GM18519 (cell line): ENCODE measurements around the gene ISOC2.
"Not testable (repeated sequence)": the region's sequence is repeated elsewhere in the genome, so short reads cannot be mapped to it uniquely, and the experiment has no call there.

Experiments
- ATAC-seq: cut with Tn5 transposase; IDR thresholded peaks from one replicate; pipeline ENCODE4 v1.9.1; 2021; ENCODE audit warnings: mild to moderate bottlenecking, moderate library complexity; ENCODE audit not compliant: unreplicated experiment, low FRiP score

The ISOC2 gene

DNA sequence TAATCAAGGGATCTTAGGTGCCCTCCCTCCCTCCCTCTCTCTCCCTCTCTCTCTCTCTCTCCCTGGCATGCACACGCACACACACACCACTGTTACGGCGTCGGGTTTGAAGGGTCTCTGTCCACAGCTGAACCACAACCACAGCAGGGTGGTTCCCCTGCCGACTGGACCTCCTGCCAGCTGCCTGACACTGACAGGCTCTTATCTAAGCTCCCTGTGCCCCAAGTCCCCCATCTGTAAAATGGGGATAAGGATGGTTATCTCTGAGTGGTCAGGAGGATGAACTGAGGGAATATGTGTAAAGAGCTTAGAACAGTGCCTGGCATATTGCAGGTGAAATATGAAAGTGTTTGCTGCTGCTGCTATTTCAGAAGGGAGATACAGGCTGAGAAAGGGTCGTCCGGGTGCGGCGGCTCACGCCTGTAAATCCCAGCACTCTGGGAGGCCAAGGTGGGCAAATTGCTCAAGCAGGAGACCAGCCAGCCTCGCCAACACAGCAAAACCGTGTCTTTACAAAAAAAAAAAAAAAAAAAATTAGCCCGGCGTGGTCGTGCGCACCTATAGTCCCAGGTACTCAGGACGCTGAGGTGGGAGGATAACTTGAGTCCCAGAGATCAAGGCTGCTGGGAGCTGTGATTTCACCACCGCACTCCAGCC, 17.5 kb downstream of the ISOC2 start:
- ATAC-seq = no peak

- no peak for ATAC-seq
Observed at GRCh38 chr19:55443045-55443823, 18.2 kb downstream of the ISOC2 start, which contains the start of gene SHISA7. SHISA7 (minus strand) TSS chr19:55443300; CDS start chr19:55442863, 437 bp downstream.

- no peak for ATAC-seq
Observed at GRCh38 chr19:55442372-55442961, 19.0 kb downstream of the ISOC2 start.

DNA sequence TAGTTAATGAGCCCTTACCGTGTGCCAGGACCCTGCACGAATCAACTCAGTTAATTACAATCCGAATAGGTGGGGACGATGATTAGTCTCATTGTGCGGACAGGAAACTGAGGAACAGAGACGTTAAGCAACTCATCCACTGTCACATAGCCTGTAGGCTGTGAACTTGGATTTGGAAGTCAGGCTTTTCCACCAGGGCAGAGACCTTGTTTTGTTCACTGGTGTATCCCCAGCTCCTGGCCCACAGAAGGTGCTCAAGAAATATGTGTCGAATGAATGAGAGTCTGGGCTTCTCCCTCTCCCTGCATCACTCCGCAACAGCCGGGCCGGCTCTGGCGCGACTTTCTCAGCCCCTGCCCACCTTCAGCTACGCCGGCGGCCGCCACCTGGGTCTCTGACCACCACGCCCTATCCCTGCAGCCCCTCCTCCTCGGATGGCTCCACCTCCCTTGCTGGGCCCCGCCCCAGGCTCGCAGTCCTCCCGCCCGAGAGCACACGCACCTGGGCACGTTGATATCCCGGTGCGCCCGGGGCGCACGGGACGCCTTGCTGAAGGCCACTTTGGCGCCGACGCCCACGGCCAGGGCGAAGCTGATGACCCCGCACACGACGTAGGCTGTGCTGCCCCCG, 19.6 kb downstream of the ISOC2 start:
- no peak for ATAC-seq

DNA sequence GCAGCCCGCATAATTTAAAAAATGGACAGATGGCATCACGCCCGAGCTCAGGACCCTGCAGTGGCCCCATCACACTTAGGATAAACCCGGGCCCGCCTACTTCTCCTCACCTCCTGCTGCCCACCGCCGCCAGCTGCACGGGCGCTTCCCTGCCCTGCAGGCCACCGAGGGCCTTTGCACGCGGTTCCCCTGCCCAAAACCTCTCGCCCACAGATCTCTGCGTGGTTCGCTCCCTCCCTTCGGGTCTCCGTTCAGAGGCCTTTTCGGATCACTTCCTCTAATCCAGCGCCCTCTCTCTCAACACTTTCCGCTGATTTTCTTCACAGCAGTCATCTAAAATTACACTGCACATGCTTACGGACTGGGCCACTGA, 20.1 kb downstream of the ISOC2 start:
- ATAC-seq = no peak

DNA sequence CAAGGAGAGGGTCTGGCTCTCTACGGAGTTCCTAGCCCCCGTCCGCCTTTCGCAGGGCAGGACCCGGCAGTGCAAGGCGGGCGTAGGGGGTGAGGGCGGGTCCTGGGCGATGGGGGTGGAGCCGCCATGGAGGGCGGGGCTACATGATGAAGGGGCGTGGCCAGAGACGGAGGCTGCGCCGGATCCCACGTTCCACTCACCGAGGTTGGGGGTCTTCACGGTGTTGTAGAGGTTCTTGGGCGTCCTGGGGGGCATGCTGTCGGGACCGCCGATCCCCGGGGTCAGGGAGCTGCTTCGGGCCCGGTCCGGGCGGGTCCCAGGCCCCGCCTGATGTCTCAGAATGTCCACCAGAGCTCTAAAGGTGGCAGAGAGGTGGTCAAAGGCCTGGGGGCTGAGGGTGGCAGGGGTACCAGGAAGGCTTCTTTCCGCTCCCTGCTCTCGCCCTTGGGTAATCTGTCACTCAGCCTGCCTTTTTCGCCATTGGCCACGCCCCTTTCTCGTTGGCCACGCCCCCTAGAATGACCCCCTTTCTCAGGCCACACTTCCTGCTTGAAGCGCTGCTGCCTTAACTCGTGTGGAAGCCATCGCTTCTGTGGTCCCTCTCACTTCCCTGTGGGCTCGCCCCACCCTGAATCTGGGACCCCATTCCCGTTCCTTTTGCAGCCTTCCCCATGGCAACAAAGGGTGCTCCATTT, 20.9 kb downstream of the ISOC2 start:
- no peak for ATAC-seq

GRCh38 chr19:55439052-55439451, 22.4 kb downstream of the ISOC2 start:
- ATAC-seq = no peak

- ATAC-seq = no peak
Observed at GRCh38 chr19:55437410-55437809, 24.0 kb downstream of the ISOC2 start.

DNA sequence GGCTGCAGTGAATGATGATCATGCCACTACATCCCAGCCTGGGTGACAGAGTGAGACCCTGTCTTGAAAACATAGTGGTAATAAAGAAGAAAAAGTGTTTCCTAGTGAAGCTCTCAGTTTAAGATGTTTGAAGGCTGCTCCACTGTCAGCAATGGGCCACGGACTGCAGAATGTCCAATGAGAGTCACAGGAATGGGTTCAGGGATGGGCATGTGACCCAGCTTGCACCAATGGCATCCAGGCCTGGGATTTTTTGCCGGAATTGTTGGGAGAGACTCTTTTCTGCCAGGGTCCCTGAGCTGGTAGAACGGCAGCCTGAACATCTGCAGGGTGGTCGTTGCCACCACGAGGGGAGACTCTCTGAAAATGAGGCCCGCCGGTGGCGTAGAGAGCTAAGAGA, 24.6 kb downstream of the ISOC2 start:
- no peak for ATAC-seq

DNA sequence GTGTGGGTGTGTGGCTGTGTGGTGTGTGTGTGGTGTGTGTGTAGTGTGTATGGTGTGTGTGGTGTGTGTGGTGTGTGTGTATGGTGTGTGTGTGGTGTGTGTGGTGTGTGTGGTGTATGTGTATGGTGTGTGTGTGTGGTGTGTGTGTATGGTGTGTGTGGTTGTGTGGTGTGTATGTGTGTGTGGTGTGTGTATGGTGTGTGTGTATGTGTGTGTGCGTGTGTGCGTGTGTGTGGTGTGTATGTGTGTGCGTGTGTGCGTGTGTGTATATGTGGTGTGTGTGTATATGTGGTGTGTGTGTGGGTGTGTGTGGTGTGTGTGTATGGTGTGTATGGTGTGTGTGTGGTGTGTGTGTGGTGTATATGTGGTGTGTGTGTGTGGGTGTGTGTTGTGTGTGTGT, 26.4 kb downstream of the ISOC2 start:
- no peak for ATAC-seq

GRCh38 chr19:55434356-55434919, 27.0 kb downstream of the ISOC2 start:
- no peak for ATAC-seq

DNA sequence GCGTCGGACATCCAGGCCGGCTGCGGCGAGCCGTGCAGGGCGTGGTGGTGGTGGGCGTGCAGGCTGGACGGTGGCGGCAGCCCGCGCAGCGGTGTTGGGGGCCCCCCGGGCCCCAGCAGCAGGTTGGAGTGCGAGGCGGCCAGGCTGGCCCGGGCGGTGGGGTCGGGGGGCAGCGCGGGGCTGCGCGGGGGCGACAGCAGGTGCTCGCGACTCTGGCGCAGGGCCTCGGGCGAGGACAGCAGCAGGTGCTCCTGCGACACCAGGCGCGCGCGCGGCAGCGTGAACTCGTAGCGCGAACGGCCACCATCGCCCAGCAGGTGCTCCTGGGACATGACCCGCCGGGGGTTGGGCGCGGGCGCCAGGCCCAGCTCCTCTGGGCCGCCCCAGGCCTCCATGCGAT, 28.1 kb downstream of the ISOC2 start:
- no peak for ATAC-seq

- ATAC-seq = no peak
Observed at GRCh38 chr19:55432241-55432959, 29.0 kb downstream of the ISOC2 start.

GRCh38 chr19:55431183-55431582, 30.3 kb downstream of the ISOC2 start:
- ATAC-seq = no peak

DNA sequence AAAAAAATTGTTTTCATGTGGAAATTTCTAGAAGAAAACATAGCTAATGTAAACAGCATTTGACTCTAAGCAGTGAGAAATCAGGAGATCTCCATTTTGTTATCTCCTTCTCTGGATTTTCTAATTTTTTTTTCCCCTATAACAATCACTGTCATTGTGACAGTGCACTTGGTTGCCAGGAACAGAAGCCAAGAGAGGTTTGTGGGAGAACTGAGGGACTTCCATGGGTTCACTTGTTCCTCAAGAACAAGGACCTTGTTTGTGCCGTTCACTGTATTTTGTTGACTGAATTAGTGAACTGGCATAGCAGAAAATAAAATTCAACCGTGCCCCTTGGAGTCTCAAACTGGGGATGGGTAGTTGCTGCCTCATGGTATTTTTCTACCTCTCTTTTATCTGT, 35.4 kb downstream of the ISOC2 start:
- no peak for ATAC-seq

DNA sequence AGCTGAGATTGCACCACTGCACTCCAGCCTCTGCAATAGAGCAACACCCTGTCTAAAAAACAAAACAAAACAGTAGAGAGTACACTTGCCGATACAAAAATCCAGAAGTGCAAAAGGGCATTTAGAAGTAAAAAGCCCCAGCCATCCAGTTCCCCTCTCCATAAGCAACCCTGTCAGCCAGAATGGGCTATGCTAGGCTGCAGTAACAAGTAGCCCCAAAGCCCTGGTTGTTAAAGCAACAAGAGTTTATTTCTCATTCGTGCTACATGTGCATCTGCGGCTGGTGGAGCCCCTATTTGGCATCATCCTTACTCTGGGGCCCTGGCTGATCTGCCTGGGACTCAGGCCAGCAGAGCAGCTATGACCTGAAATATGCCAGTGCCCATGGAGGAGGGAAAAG, 36.9 kb downstream of the ISOC2 start:
- ATAC-seq = no peak

DNA sequence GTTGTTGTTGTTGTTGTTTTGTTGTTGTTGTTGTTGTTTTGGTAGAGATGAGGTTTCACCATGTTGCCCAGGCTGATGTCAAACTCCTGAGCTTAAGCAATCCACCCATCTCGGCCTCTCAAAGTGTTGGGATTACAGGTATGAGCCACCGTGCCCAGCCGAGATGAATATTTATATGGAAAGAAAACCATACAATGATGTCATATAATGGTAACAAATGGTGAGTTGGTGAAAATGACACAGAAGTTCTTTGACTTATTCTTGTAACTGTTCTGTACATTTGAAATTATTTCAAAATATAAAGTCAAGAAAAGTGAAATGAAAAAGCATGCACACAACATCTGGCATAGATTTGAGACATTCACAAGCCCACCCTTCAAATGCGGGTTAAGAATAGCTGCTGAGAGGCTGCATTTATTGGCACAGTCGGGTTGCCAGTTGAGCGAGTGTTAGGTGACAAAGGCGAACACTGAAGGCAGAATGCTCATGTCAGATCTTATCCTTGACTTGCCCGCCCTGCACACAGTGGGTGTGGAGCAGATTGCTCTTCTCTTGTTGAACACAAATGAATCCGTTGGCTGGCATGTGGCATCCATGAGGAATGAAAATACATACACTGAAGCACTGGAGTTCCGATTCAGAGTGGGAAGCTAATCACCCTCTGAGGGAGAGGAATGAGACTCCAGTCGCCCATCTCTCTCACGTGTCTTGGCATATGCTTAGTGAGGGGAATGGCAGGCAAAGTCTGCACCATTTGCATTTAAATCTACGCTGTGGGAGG, 38.0 kb downstream of the ISOC2 start:
- ATAC-seq = no peak

- not testable (repeated sequence) for ATAC-seq
Observed at GRCh38 chr19:55421281-55421680, 40.2 kb downstream of the ISOC2 start.

DNA sequence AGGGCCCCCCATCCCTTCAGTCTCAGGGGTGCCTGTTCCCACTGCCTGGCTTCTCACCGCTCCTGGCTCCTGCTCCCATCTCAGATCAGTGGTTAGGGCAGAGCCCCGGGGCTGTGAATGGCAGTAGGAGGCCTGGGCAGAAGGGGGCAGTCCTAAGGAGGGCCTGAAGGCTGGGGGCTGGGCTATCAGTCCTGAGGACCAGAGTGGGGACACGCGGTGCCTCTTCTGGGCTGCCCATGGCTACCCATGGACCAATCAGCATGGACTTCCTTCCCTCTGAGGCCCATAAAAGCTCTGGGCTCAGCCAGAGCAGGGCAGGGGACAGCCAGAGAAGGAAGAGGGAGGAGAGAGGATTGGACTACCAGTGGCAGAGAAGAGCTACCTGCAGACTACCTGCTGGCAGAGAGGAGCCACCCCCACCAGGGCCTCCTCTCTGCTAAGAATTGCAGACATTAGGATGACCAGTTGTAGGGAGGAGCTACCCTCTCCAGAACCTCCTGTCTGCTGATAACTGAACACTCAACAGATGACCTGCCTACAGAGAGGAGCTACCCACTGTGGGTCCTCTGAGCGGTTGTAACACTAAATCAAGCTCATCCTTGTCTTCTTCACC, 41.7 kb downstream of the ISOC2 start:
- no peak for ATAC-seq
